CD4-positive, alpha-beta T cell treated with Interferon alpha-2 for 1 hour (primary cell): ENCODE data around the gene NEK3.
"Not testable (repeated sequence)": the region's sequence is repeated elsewhere in the genome, so short reads cannot be mapped to it uniquely, and the experiment has no call there.

Experiments
- DNase-seq, 2 donors: peaks; one replicate each; pipeline ENCODE4 v3.0.0-alpha.2; 2020 to 2022

NEK3 gene

DNA sequence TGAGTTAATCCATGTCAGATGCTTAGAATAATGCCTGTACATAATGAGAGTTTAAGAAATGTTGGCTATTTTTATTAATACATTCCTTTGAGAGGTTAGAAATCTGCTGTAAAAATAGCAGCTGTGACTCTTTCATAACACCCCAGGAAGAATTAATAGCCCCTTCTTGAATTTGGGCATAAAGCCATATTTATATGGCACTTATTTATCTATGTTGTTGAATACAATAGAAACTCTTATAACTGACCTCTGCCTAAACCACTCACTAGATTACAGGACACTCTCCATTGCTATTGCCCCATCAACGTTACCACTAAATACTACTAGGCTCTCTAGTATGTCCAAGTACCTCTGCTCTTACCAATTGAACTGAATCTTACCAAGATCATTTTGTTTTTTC, 46.8 kb downstream of the NEK3 start:
- DNase-seq: no peak

DNA sequence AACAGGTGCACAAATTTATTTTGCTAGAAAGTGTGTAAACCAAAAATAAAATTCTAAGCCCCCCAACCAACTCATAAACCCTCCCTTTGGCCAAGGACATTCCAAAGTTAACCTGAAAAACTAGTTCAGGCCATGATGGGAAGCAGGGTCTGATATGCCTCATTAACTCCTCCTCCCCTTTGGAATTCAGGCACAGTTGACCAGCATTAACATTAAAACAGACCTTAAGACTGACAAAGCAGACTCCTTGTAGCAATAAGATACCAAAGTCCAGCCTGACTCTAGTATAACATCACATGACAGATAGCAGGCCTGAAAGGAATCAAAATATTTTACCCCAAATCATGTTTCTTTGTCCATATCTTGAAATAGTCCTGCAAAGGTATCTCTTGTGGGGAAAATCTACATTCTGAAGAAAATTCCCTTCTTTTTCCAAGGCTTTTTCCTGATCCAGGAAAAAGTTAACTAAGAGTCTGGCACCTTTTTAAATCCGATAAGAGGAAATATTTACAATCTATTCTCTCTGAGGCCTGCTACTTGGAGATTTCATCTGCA, 50.2 kb downstream of the NEK3 start:
- DNase-seq: no peak

DNA sequence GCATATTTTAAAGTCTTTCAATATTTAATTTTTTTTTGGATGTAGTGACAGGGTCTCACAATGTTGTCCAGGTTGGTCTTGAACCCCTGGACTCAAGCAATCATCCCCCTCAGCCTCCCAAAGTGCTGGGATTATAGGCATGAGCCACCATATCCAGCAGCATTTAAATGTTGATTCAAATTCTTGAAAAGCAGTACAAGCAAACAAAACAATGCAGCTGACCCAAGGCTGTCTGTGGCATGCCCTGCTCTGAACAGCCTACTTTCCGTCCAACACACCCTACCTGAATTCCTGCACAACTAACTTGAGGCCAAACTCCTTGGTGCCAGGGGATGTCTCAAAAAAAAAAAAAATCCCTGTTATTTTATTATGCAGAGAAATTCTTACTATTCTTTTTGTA, 53.6 kb downstream of the NEK3 start:
- DNase-seq: no peak

DNA sequence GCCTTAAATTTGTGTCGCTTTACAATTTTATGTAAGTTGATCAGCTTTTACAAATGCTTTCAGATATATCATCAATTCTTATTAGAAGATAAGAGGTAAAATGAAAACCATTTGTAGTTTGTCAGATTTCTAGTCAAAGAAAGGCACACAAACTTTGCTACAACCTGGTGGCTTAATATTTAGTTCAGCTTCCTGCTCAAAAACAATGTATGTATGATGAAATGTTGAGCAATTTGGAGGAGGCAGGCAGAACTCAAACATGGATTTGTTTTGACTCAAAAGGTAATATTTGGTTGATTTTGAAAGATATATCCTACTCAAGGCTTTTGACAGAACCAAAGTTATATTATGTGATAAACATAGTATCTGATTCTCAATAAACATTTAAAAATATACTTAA, 54.8 kb downstream of the NEK3 start:
- no peak for DNase-seq

DNA sequence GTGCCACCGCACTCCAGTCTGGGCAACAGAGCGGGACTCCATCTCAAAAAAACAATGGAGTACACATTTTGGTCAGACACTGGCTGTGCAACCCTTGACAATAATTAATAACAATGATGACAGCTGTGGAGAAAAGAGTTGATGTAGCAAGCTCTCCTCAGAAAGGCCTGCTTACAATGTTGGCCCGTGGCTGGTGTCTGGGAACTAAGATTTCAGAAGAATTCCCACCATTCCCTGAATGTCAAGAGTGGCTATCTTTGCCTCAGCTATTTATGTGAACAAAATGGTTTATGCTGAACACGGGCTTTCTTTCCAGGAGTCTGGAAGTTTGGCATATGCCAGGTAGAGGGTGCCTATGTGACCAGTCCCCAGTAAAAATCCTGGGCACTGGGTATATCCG, 56.0 kb downstream of the NEK3 start:
- no peak for DNase-seq

DNA sequence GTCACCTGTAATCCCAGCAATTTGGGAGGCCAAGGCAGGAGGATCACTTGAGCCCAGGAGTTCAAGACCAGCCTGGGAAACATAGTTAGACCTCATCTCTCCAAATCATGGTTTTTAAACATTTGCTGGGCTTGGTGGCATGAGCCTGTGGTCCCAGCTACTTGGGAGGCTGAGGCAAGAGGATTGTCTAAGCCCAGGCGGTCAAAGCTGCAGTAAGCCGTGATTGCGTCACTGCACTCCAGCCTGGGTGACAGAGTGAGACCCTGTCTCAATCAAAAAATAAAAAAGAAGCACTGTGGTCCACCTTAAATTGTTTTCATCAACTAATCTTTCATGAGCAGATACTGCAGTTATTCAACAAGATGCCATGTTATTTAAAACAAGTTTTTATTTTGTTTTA, 57.0 kb downstream of the NEK3 start:
- DNase-seq: not testable (repeated sequence)

DNA sequence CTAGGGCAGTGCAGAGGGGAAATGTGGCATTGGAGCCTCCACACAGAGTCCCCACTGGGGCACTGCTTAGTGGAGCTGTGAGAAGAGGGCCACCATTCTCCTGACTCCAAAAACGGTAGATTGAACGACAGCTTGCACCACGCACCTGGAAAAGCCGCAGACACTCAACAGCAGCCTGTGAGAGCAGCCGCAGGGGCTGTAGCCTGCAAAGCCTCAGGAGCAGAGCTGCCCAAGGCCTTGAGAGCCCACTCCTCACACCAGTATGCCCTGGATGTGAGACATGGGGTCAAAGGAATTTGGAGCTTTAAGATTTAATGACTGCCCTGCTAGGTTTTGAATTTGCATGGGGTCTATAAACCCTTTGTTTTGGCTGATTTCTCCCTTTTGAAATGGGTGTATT, 62.2 kb downstream of the NEK3 start:
- DNase-seq: no peak

DNA sequence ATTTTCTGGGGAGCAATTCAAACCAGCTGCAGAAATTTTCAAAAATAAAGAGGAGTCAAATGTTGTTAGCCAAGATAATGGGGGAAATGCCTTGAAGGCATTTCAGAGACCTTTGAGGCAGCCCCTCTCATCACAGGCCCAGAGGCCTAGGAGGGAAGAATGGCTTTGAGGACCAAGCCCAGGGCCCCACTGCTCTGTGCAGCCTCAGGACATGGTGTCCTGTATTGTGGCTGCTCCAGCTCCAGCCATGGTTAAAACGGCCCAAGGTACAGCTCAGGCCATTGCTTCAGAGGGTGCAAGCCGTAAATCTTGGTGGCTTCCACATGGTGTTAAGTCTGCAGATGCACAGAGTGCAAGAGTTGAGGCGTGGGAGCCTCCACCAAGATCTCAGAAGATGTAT, 62.6 kb downstream of the NEK3 start:
- DNase-seq: no peak

DNA sequence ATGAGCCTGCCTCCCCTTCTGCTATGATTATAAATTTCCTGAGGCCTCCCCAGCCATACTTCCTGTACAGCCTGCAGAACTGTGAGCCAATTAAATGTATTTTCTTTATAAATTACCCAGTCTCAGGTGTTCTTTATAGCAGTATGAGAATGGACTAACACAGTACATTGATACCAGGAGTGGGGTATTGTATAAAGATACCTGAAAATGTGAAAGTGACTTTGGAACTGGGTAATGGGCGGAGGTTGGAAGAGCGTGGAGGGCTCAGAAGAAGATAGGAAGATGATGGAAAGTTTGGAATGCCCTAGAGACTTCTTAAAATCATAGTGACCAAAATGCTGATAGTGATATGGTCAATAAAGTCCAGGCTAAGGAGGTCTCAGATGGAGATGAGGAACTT, 63.3 kb downstream of the NEK3 start:
- DNase-seq: no peak

DNA sequence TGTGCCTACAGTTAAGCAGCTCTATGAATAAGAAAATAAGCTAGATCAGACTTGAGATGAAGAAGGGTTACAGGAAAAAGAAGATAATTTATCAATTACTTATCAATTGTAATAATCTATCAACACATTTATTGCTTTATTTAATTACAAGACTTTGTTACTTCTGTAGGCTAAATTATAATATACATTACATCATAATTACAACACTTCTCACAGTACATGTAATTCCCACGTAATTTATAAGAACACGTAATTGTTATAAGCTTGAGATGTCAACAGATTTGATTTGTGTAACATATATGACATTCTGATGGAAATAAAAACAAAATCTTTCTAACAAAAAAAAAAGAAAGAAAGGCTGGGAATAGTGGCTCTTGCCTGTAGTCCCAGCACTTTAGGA, 67.3 kb downstream of the NEK3 start:
- no peak for DNase-seq

DNA sequence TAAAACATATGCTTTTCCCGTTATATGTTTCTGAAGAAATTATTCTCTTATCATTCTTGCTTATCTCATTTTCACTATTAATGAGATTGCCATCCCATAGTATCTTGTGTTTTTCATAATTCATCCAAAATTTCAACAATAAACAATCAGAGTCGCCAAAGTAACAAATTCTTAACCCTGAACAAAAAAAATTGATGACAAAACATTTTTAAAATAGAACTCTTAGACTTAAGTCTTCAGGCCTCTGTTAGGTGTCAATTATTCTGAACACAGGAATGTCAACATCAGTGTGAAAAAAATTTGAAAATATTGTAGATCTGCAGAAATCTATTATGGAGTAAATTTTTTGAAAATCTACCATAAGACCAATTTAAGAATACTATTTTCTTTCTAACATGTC, 67.9 kb downstream of the NEK3 start:
- no peak for DNase-seq

DNA sequence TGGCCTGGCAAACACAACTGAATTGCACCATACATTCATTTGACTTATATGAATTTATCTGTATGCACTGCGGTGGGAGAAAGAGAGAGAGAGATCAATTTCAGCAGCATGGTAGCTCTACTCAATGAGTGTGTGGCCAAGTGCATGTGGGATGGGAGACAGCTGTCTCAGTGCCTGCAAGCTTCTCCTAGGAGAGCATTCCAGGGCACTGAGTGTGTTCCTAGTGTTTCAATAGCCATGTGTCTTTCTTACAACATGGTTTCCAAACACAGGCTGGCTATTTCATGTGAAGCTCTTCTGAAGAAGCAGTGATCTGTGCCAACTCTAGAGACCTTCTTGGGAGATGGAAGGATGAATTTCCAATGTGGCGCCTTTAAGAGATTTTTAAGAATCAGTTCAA, 74.0 kb downstream of the NEK3 start:
- no peak for DNase-seq

DNA sequence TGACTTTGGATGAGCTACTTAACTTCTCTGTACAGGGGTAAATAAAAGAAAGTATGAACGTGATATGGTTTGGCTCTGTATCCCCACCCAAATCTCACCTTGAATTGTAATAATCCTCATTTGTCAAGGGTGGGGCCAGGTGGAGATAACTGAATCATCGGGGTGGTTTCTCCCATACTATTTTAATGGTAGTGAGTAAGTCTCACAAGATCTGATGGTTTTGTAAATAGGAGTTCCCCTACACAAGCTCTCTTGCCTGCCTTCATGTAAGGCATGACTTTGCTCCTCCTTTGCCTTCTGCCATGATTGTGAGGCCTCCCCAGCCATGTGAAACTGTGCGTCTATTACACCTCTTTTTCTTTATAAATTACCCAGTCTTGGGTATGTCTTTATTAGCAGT, 74.4 kb downstream of the NEK3 start:
- not testable (repeated sequence) for DNase-seq
